Measurements from ENCODE around the gene GAPVD1.

GRCh38 chr9:125325826-125326225 lies 64.2 kb downstream of the GAPVD1 start:
- TF ChIP-seq YY1 (IDR thresholded peaks at IDR 0.05; ENCODE audit: insufficient read depth, insufficient read length) (no peak), ZNF274 (IDR thresholded peaks at IDR 0.05; ENCODE audit: low read depth, low read length) (no peak), SUZ12 (IDR thresholded peaks at IDR 0.05; ENCODE audit: extremely low read depth, insufficient read depth, insufficient read length) (no peak)

All from NT2/D1 (cell line).